Keratinocyte (primary cell): Measurements from ENCODE around the gene HAT1. TPM values are rescaled to one million over a fixed set of nuclear protein-coding genes. Genes with fewer than 3 reads are reported as not detected.

Experiments
- DNase-seq: peaks from one replicate; pipeline ENCODE4 v3.0.0-alpha.2; 2011; ENCODE audit warnings: low read depth, missing footprints, low spot score
- FAIRE-seq: peaks from 2 replicates; lab custom pipeline; 2011; peaks lifted over from hg19 to GRCh38; lab: Jason Lieb, UNC
- H2AFZ ChIP-seq: 2 replicates; pipeline ENCODE4 v1.6.0; 2012; ENCODE audit warnings: low read length, control low read depth, inconsistent platforms; ENCODE audit not compliant: control insufficient read depth
- H3K27ac ChIP-seq: 2 replicates; pipeline ENCODE4 v1.5.1; 2011; ENCODE audit warnings: low read length; ENCODE audit not compliant: control insufficient read depth, insufficient read depth
- H3K27me3 ChIP-seq: 3 replicates; pipeline ENCODE4 v1.6.0; 2011; ENCODE audit warnings: low read length; ENCODE audit not compliant: control insufficient read depth, insufficient read depth; ENCODE audit errors: extremely low read depth
- H3K36me3 ChIP-seq, 2 experiments: 2 replicates in 1 of 2; 3 replicates in 1 of 2; pipeline ENCODE4 v1.5.1; 2011; ENCODE audit warnings: low read length in 2 of 2, mild to moderate bottlenecking in 1 of 2; ENCODE audit not compliant: control insufficient read depth in 2 of 2, insufficient read depth in 2 of 2; ENCODE audit errors: extremely low read depth in 1 of 2
- H3K4me1 ChIP-seq: 3 replicates; pipeline ENCODE4 v1.5.1; 2011; ENCODE audit warnings: low read length; ENCODE audit not compliant: control insufficient read depth, insufficient read depth; ENCODE audit errors: extremely low read depth
- H3K4me2 ChIP-seq: 3 replicates; pipeline ENCODE4 v1.6.0; 2011; ENCODE audit warnings: low read depth, low read length; ENCODE audit not compliant: control insufficient read depth, insufficient read depth; ENCODE audit errors: extremely low read depth
- H3K4me3 ChIP-seq, 3 experiments: fragments of 200-600 bp in 1 of 3; sonication (generic) in 1 of 3; 2 replicates in 2 of 3; 3 replicates in 1 of 3; pipeline ENCODE4 v1.5.1; 2011 to 2016; ENCODE audit warnings: low read length in 3 of 3, mild to moderate bottlenecking in 3 of 3, control low read depth in 2 of 3, inconsistent platforms in 1 of 3, low read depth in 1 of 3, mixed read lengths in 1 of 3, mixed run types in 1 of 3, moderate library complexity in 1 of 3; ENCODE audit not compliant: control insufficient read depth in 2 of 3, insufficient read depth in 2 of 3; ENCODE audit errors: extremely low read depth in 1 of 3
- H3K79me2 ChIP-seq: 2 replicates; pipeline ENCODE4 v1.6.0; 2012; ENCODE audit warnings: low read length; ENCODE audit not compliant: control insufficient read depth, insufficient read depth
- H3K9ac ChIP-seq: 3 replicates; pipeline ENCODE4 v1.6.0; 2011; ENCODE audit warnings: low read length; ENCODE audit not compliant: control insufficient read depth, insufficient read depth; ENCODE audit errors: extremely low read depth
- H3K9me1 ChIP-seq: 3 replicates; pipeline ENCODE4 v1.6.0; 2011; ENCODE audit warnings: low read length; ENCODE audit not compliant: control insufficient read depth, insufficient read depth; ENCODE audit errors: extremely low read depth
- H3K9me3 ChIP-seq: 2 replicates; pipeline ENCODE4 v1.5.1; 2012; ENCODE audit warnings: low read depth, low read length; ENCODE audit not compliant: control insufficient read depth
- H4K20me1 ChIP-seq: 3 replicates; pipeline ENCODE4 v1.6.0; 2011; ENCODE audit warnings: low read length; ENCODE audit not compliant: control insufficient read depth, insufficient read depth; ENCODE audit errors: extremely low read depth
- CTCF ChIP-seq, 3 experiments: IDR thresholded peaks in 1 of 3; conservative IDR thresholded peaks in 1 of 3; optimal IDR thresholded peaks in 1 of 3; 2 replicates in 2 of 3; 3 replicates in 1 of 3; pipeline versions ENCODE3 to v1.5.1; 2011; ENCODE audit warnings: low read length in 3 of 3, mild to moderate bottlenecking in 3 of 3, moderate library complexity in 2 of 3, control low read depth in 1 of 3, inconsistent platforms in 1 of 3; ENCODE audit not compliant: insufficient read depth in 2 of 3; ENCODE audit errors: extremely low read depth in 1 of 3
- EZH2 ChIP-seq: IDR thresholded peaks from one replicate; pipeline ENCODE4 v1.6.1; 2012; ENCODE audit warnings: inconsistent platforms, mild to moderate bottlenecking, low read length, moderate library complexity
- dilution Hi-C: fragments of 300-500 bp; cut with MboI; formaldehyde crosslinking; loops from one replicate; pipeline ENCODE4 v1.7.0; 2020; ENCODE audit warnings: low sequenced_read_pairs; ENCODE audit not compliant: extremely low pct_ligation_motif_present
- polyA plus RNA-seq, 5 experiments: library from polyadenylated mRNA; depleted of rRNA in 3 of 5; stranded (reverse) in 3 of 5; stranded (forward) in 1 of 5; unstranded in 1 of 5; fragments of >200 nt; gene quantifications; 1 replicate in 1 of 5; 2 replicates in 3 of 5; 3 replicates in 1 of 5; pipeline versions ENCODE4 v1.2.1 to v1.2.3, GENCODE V29; 2011 to 2012; ENCODE audit warnings: missing spikeins in 2 of 5, low read depth in 1 of 5, low replicate concordance in 1 of 5

The HAT1 gene
- polyA plus RNA-seq, 1 donor (not counting 4 experiments of a cell fraction or from before 2014, with no cell fraction given): 91.2 TPM

GRCh38 chr2:171909266-171909665 is 13.0 kb upstream of the HAT1 start:
- H3K36me3 ChIP-seq: no peaks in the 10 kb centered on the region
- FAIRE-seq: no peak
- no peaks in the 10 kb centered on the region for H3K9me1 ChIP-seq
- no peak overlapping the region for H3K4me2 ChIP-seq
- no peaks in the 10 kb centered on the region for H3K4me1 ChIP-seq
- no peak overlapping the region for H3K4me3 ChIP-seq
- H3K9ac ChIP-seq: no peak overlapping the region
- H3K79me2 ChIP-seq: no peaks in the 10 kb centered on the region
- no peaks in the 10 kb centered on the region for H3K9me3 ChIP-seq
- TF ChIP-seq EZH2: no peak
- H3K27ac ChIP-seq: no peak overlapping the region
- dilution Hi-C loops: no loop called here
- H2AFZ ChIP-seq: no peak overlapping the region
- no peak for DNase-seq
- no peaks in the 10 kb centered on the region for H4K20me1 ChIP-seq
- no peaks in the 10 kb centered on the region for H3K27me3 ChIP-seq

- Histone ChIP-seq H3K27ac (no peak overlapping the region), H2AFZ (no peak overlapping the region), H3K27me3 (no peaks in the 10 kb centered on the region), H3K9ac (no peak overlapping the region), H3K4me1 (no peaks in the 10 kb centered on the region), H3K79me2 (no peaks in the 10 kb centered on the region), H4K20me1 (no peaks in the 10 kb centered on the region), H3K4me3 (no peak overlapping the region), H3K4me2 (no peak overlapping the region), H3K36me3 (no peaks in the 10 kb centered on the region), H3K9me3 (no peaks in the 10 kb centered on the region), H3K9me1 (no peaks in the 10 kb centered on the region)
- dilution Hi-C loops: no loop called here
- no peak for FAIRE-seq
- DNase-seq: no peak
- TF ChIP-seq CTCF (optimal IDR thresholded peaks at IDR 0.05 in 1 of 3, IDR thresholded peaks at IDR 0.05 in 1 of 3, conservative IDR thresholded peaks at IDR 0.05 in 1 of 3; ENCODE audit: extremely low read depth in 1 of 3, insufficient read depth in 2 of 3, low read length in 3 of 3) (no peak), EZH2 (no peak)
These were observed 11.8 kb upstream of the HAT1 start for GRCh38 chr2:171910494-171910893.

- H3K9me3 ChIP-seq: no peaks in the 10 kb centered on the region
- H3K4me3 ChIP-seq: no peak overlapping the region
- TF ChIP-seq CTCF (optimal IDR thresholded peaks at IDR 0.05 in 1 of 3, IDR thresholded peaks at IDR 0.05 in 1 of 3, conservative IDR thresholded peaks at IDR 0.05 in 1 of 3; ENCODE audit: extremely low read depth in 1 of 3, insufficient read depth in 2 of 3, low read length in 3 of 3): no peak
- no peak for TF ChIP-seq EZH2
- no peak overlapping the region for H3K27ac ChIP-seq
- H3K4me1 ChIP-seq: no peaks in the 10 kb centered on the region
- H3K4me2 ChIP-seq: no peak overlapping the region
- FAIRE-seq: no peak
- no peaks in the 10 kb centered on the region for H3K36me3 ChIP-seq
- H3K9me1 ChIP-seq: no peaks in the 10 kb centered on the region
- no peaks in the 10 kb centered on the region for H3K27me3 ChIP-seq
- H3K9ac ChIP-seq: no peak overlapping the region
- H4K20me1 ChIP-seq: no peaks in the 10 kb centered on the region
- H3K79me2 ChIP-seq: no peaks in the 10 kb centered on the region
- no peak overlapping the region for H2AFZ ChIP-seq
- dilution Hi-C loops: no loop called here
- no peak for DNase-seq
These were observed 8.7 kb upstream of the HAT1 start for GRCh38 chr2:171913517-171913916.
